ENCODE results near the gene FBXW11. TPM values are rescaled to one million over a fixed set of nuclear protein-coding genes. Genes with fewer than 3 reads are reported as not detected.

Gene FBXW11
- polyA plus RNA-seq, 2 of the 4 experiments (the other 2 are of a cell fraction), result 39.3 to 80.2 TPM

DNA sequence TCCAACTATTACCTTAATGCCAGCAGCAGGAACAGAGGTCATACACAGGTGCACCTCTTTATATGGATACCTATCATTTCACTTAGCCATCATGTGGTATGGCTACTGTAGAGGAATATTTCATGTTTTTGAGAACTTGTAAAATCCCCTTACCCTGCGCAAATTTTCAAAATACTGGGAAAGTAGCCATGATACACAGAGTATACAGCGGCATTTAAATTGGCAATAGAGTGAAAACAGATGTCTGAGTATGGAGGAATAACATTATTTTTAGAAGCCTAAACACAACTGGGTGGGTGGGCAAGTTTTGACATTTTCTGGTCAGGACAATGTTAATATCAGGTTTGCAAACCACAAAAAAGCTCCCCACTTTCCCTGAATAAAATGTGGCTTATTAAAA is 111.4 kb downstream of the FBXW11 start:
- CTCF ChIA-PET, result no interaction called here
- no peak for FAIRE-seq

DNA sequence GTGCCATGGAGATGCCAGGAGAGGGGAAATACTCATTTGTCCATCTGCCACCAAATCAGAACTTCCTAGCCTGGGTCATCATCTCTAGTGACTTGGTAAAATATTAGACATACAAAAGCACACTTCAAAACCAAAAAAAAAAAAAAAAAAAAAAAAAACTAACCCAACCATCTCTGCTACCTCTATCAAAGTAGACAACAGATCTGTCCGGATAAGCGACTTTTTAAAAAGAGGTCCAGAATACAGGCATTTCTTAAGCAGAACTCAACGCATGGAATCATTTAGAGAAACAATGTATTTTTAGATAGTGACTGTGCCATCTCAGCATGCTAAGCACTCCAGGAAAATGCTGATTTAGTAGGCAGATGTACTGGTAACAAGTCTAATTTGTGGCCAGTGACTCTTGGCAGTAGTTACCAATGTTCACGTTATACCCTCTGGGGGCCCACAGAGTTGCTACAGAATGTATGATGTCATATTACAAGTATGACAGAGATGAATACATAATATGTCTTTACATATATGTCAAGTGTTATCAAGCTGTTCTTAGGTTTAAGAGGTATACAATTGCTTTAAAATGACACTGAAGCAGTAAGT is 113.0 kb downstream of the FBXW11 start:
- H3K4me2 ChIP-seq, result no peak overlapping the region
- no peaks in the 10 kb centered on the region for H3K4me1 ChIP-seq
- TF ChIP-seq HEYL (CRISPR knock-in tag; IDR thresholded peaks at IDR 0.05), result no peak
- no peak for TF ChIP-seq E2F6 (IDR thresholded peaks at IDR 0.05; ENCODE audit: borderline replicate concordance, low read depth)
- TF ChIP-seq FOXS1 (CRISPR knock-in tag; IDR thresholded peaks at IDR 0.05), result no peak
- no peak for TF ChIP-seq MAX (IDR thresholded peaks at IDR 0.05)
- TF ChIP-seq CBX2 (IDR thresholded peaks at IDR 0.05; ENCODE audit: borderline replicate concordance, low read depth), result no peak
- no peak for TF ChIP-seq POLR2AphosphoS2 (conservative IDR thresholded peaks at IDR 0.05; ENCODE audit: low read length)
- H3K9me3 ChIP-seq, result no peaks in the 10 kb centered on the region
- no peak for ATAC-seq
- FAIRE-seq, result no peak
- 83% methylated on average over 4 of the region's 4 CpGs for WGBS (ENCODE audit: missing lambda C conversion rate)
- H3K4me3 ChIP-seq, result no peak overlapping the region
- H3K27ac ChIP-seq, result no peak overlapping the region
- POLR2A ChIA-PET, result no interaction called here
- no peak for DNase-seq (ENCODE audit: low read depth in 1 of 2, low spot score in 1 of 2)
- CTCF ChIA-PET, result interaction anchor here (0.9 to 2.4 kb wide), 7 partner anchors 11 to 475 kb away, joined by 3 to 8 read pairs (median 4); no protein-coding TSS in a partner anchor

More for the DNA sequence above, 111.4 kb downstream of the FBXW11 start:
- Histone ChIP-seq H3K4me1 (no peaks in the 10 kb centered on the region), H3K27ac (no peak overlapping the region), H3K4me3 (no peak overlapping the region), H3K9me3 (no peaks in the 10 kb centered on the region), H3K4me2 (no peak overlapping the region)
- no peak for TF ChIP-seq HOXA7 (CRISPR knock-in tag; IDR thresholded peaks at IDR 0.05)
- no peak for TF ChIP-seq CBX8 (IDR thresholded peaks at IDR 0.05)
- TF ChIP-seq MAZ (IDR thresholded peaks at IDR 0.05; ENCODE audit: borderline replicate concordance, low read depth, low read length), result no peak
- TF ChIP-seq EHMT2 (IDR thresholded peaks at IDR 0.05; ENCODE audit: low read depth), result no peak
- no peak for TF ChIP-seq FOXS1 (CRISPR knock-in tag; IDR thresholded peaks at IDR 0.05)
- TF ChIP-seq HMGXB4 (CRISPR knock-in tag; IDR thresholded peaks at IDR 0.05; ENCODE audit: borderline replicate concordance), result no peak
- TF ChIP-seq KDM1A (IDR thresholded peaks at IDR 0.05; ENCODE audit: low read depth), result no peak
- no peak for TF ChIP-seq RFX5 (IDR thresholded peaks at IDR 0.05)
- no peak for TF ChIP-seq MAFK (IDR thresholded peaks at IDR 0.05; ENCODE audit: partially characterized antibody)
- no peak for TF ChIP-seq FOSL2 (IDR thresholded peaks at IDR 0.05)
- TF ChIP-seq FOSL2 (CRISPR knock-in tag; IDR thresholded peaks at IDR 0.05), result no peak
- TF ChIP-seq EP300 (IDR thresholded peaks at IDR 0.05), result no peak
- no peak for TF ChIP-seq SREBF2 (IDR thresholded peaks at IDR 0.05)
- no peak for TF ChIP-seq PHF8 (IDR thresholded peaks at IDR 0.05; ENCODE audit: borderline replicate concordance, low read depth)
- TF ChIP-seq ZNF302 (CRISPR knock-in tag; IDR thresholded peaks at IDR 0.05), result no peak
- TF ChIP-seq, protein P1, sequence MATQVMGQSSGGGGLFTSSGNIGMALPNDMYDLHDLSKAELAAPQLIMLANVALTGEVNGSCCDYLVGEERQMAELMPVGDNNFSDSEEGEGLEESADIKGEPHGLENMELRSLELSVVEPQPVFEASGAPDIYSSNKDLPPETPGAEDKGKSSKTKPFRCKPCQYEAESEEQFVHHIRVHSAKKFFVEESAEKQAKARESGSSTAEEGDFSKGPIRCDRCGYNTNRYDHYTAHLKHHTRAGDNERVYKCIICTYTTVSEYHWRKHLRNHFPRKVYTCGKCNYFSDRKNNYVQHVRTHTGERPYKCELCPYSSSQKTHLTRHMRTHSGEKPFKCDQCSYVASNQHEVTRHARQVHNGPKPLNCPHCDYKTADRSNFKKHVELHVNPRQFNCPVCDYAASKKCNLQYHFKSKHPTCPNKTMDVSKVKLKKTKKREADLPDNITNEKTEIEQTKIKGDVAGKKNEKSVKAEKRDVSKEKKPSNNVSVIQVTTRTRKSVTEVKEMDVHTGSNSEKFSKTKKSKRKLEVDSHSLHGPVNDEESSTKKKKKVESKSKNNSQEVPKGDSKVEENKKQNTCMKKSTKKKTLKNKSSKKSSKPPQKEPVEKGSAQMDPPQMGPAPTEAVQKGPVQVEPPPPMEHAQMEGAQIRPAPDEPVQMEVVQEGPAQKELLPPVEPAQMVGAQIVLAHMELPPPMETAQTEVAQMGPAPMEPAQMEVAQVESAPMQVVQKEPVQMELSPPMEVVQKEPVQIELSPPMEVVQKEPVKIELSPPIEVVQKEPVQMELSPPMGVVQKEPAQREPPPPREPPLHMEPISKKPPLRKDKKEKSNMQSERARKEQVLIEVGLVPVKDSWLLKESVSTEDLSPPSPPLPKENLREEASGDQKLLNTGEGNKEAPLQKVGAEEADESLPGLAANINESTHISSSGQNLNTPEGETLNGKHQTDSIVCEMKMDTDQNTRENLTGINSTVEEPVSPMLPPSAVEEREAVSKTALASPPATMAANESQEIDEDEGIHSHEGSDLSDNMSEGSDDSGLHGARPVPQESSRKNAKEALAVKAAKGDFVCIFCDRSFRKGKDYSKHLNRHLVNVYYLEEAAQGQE (IDR thresholded peaks at IDR 0.05), result no peak
- no peak for TF ChIP-seq HDAC2 (IDR thresholded peaks at IDR 0.05)
- ATAC-seq (no peak), DNase-seq (ENCODE audit: low read depth in 1 of 2, low spot score in 1 of 2) (no peak)
- 95% methylated on average over 2 of the region's 2 CpGs for WGBS (ENCODE audit: missing lambda C conversion rate)
- POLR2A ChIA-PET, result no interaction called here
